ENCODE results near the gene SLX4IP. TPM values are rescaled to one million over a fixed set of nuclear protein-coding genes. Genes with fewer than 3 reads are reported as not detected.
"Not testable (repeated sequence)": the region's sequence is repeated elsewhere in the genome, so short reads cannot be mapped to it uniquely, and the experiment has no call there.

Gene SLX4IP
- total RNA-seq, 4 donors from 2014 or later = 4.8 to 7.2 (median 5.7) TPM

DNA sequence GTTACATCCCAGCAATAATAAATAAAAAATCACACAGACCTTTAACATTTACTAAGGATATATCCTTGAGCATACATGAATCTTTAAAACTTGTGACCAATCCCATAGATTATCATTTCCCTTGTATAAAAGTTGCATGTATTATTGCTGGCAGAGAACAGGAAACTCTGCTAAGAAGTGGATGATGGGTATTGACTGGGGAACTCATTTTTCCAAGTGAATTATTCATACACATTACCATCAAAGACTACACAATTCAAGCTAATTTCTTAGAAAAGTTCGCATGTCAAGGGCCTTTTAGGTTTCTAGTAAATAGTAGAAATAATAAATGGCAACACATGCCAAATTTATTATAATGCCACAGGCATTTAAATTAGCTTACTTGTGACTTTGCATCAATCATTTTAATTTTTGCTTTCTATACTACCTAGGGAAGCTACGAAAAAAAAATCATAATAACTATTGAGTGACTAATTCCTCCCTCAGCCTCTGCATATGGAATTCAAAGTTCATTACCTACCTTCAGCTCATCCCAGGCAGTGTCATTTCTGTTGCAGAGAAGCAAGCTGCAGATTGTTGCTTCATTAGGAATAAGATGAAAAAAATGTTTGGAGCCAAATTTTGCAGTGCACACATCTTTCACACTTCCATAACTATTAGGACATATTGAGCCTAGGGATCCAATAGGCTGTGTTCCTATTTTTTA lies 26.8 kb upstream of the SLX4IP start:
- H3K9me3 ChIP-seq = no peaks in the 10 kb centered on the region
- DNase-seq (ENCODE audit: low spot score in 2 of 2) = no peak
- no peaks in the 10 kb centered on the region for H3K27me3 ChIP-seq
- no peak overlapping the region for H3K27ac ChIP-seq
- 85% methylated on average over 2 of the region's 2 CpGs for WGBS
- TF ChIP-seq POLR2A (IDR thresholded peaks at IDR 0.05) (no peak), POLR2AphosphoS5 (IDR thresholded peaks at IDR 0.05) (no peak), EP300 (IDR thresholded peaks at IDR 0.05) (no peak)
- TF ChIP-seq, protein P1, sequence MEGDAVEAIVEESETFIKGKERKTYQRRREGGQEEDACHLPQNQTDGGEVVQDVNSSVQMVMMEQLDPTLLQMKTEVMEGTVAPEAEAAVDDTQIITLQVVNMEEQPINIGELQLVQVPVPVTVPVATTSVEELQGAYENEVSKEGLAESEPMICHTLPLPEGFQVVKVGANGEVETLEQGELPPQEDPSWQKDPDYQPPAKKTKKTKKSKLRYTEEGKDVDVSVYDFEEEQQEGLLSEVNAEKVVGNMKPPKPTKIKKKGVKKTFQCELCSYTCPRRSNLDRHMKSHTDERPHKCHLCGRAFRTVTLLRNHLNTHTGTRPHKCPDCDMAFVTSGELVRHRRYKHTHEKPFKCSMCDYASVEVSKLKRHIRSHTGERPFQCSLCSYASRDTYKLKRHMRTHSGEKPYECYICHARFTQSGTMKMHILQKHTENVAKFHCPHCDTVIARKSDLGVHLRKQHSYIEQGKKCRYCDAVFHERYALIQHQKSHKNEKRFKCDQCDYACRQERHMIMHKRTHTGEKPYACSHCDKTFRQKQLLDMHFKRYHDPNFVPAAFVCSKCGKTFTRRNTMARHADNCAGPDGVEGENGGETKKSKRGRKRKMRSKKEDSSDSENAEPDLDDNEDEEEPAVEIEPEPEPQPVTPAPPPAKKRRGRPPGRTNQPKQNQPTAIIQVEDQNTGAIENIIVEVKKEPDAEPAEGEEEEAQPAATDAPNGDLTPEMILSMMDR (IDR thresholded peaks at IDR 0.05) = no peak
- no peaks in the 10 kb centered on the region for H3K4me1 ChIP-seq
- H3K4me3 ChIP-seq = no peak overlapping the region
- H3K36me3 ChIP-seq = peaks cover 23% of the 10 kb centered on the region

DNA sequence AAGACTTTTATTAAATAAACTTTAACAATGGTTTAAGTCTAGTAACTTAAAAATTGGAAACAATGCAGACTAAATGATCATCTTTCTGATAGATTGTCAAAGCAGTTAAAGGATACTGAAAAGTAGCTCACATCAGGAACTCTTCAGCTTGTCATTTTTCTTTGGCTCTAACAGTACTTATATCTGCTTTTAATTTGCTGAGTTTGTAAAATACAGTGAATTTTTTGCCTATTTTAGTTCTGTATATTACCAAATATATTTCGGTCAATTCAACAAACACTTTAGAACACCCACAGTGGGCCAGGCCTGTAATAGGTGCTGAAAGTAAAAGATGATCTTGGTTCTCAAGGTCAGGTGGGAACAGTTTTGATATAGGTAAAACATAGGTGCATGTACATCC lies 23.4 kb upstream of the SLX4IP start:
- Histone ChIP-seq H3K27ac (no peak overlapping the region), H3K4me1 (peaks cover 7% of the 10 kb centered on the region), H3K9me3 (no peaks in the 10 kb centered on the region), H3K36me3 (peaks cover 13% of the 10 kb centered on the region), H3K4me3 (no peak overlapping the region), H3K27me3 (no peaks in the 10 kb centered on the region)
- 79% methylated on average over 1 of the region's 1 CpG for WGBS
- TF ChIP-seq POLR2AphosphoS5 (IDR thresholded peaks at IDR 0.05) (no peak), POLR2A (IDR thresholded peaks at IDR 0.05) (no peak), EP300 (IDR thresholded peaks at IDR 0.05) (no peak)
- TF ChIP-seq, protein P1 (IDR thresholded peaks at IDR 0.05) = no peak
- no peak for DNase-seq (ENCODE audit: low spot score in 2 of 2)

DNA sequence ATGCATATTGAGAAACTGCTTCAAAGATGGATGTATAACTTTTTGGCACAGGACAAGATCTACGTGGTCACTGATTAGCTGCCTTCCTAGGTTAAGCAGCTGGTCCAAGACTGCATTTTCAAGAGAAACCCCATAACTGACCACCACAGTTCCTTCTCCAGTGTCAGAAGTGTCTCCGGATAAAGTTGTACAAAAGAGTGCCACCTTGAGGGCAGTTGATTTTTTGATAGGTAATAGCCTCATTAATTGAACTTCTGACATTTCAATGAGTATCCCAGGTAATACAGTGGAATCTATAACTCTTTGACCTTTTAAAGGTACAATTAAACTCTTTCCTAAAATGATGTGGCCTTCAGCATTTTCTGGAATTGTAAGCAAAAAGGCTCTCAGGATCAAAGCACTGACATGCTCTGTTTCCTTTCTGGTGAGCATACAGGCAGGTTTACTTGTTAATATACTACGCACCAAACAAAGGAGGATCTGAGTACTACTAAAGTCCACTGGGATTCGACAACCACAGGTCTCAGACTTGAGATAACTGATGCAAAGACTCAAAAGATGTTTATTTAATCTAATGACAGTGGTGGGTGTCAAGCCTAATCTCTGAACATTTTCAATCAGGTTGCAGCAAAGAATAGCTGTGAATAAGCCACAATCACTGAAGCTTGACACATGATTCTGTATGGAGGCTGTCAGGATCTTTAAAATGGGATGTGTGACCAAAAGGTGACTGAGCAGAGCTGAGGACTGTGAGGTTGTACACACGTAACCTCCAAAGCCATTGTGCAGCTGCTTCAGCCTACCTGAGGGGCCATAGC lies 22.3 kb upstream of the SLX4IP start:
- 81% methylated on average over 5 of the region's 5 CpGs for WGBS
- H3K27me3 ChIP-seq = no peaks in the 10 kb centered on the region
- H3K9me3 ChIP-seq = no peaks in the 10 kb centered on the region
- H3K36me3 ChIP-seq = peaks cover 8% of the 10 kb centered on the region
- no peak for DNase-seq (ENCODE audit: low spot score in 2 of 2)
- peaks cover 7% of the 10 kb centered on the region for H3K4me1 ChIP-seq
- TF ChIP-seq POLR2AphosphoS5 (IDR thresholded peaks at IDR 0.05) = no peak
- TF ChIP-seq, protein P1 (IDR thresholded peaks at IDR 0.05) = no peak
- no peak for TF ChIP-seq EP300 (IDR thresholded peaks at IDR 0.05)
- no peak for TF ChIP-seq POLR2A (IDR thresholded peaks at IDR 0.05)
- no peak overlapping the region for H3K27ac ChIP-seq
- H3K4me3 ChIP-seq = no peak overlapping the region

DNA sequence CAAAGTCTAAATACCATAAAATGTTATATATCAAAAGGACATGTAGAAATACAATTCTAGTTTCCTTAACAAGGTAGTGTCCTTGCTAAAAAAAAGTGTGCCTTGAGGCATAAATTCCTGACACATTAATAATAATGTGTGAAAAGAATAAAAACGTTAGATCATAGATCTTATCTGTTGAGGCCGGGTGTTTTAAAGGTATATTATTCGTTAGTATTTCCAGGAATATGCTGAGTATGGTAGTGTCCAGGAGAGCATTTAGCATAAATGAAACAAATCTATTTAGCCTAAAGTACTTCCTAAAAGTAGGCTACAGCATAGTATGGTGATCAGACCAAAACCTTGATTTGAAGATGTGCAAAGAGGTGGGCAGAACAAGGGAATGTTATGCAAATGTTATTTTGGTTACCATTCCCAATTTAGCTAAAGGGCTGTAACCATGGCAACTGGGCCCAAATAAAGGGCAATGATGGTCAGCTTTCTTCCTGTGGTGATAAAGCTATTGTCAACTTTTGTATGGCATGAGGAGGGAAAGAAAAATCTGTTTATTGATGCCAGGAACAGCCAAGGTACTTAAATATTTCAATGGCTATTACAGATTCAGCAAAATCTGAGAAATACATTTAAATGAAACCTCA lies 20.0 kb upstream of the SLX4IP start:
- Histone ChIP-seq H3K36me3 (peaks cover 12% of the 10 kb centered on the region), H3K4me1 (peaks cover 7% of the 10 kb centered on the region), H3K9me3 (no peaks in the 10 kb centered on the region), H3K27ac (no peak overlapping the region), H3K27me3 (no peaks in the 10 kb centered on the region), H3K4me3 (no peak overlapping the region)
- 31% methylated on average over 3 of the region's 3 CpGs for WGBS
- no peak for DNase-seq (ENCODE audit: low spot score in 2 of 2)
- TF ChIP-seq, protein P1 (IDR thresholded peaks at IDR 0.05) = no peak
- TF ChIP-seq POLR2AphosphoS5 (IDR thresholded peaks at IDR 0.05) = no peak
- no peak for TF ChIP-seq POLR2A (IDR thresholded peaks at IDR 0.05)
- TF ChIP-seq EP300 (IDR thresholded peaks at IDR 0.05) = no peak

DNA sequence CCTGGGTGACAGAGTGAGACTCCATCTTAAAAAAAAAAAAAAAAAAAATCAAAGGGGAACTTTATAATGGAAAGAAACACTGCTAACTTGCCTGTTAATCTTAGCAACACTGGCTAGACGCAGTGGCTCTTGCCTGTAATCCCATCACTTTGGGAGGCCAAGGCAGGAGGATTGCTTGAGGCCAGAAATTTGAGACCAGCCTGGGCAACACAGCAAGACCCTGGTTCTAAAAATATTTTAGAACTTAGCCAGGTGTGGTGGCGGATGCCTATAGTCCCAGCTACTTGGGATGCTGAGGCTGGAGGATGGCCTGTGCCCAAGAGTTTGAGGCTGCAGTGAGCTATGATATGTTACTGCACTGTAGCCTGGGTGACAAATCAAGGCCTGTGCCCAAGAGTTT lies 17.9 kb upstream of the SLX4IP start:
- not testable (repeated sequence) for H3K4me3 ChIP-seq; H3K27me3 ChIP-seq; H3K9me3 ChIP-seq; H3K4me1 ChIP-seq; DNase-seq (ENCODE audit: low spot score in 2 of 2); H3K27ac ChIP-seq
- H3K36me3 ChIP-seq = peaks cover 12% of the 10 kb centered on the region
- WGBS = 100% methylated on average over 2 of the region's 2 CpGs
